MCF 10A (cell line): ENCODE results near the gene WWC2. TPM values are rescaled to one million over a fixed set of nuclear protein-coding genes. Genes with fewer than 3 reads are reported as not detected.

Experiments
- BruUV-seq: library from RNA; stranded (reverse); fragments of 400-500 nt; replicated peaks from 2 replicates; lab custom pipeline; 2021; lab: Mats Ljungman, UMichigan
- CTCF ChIA-PET: fragments of 300-600 bp; sonication (Branson Sonifier 250); formaldehyde crosslinking; extraction: SDS; loops from one replicate; lab custom pipeline; 2021; ENCODE audit warnings: antibody characterized with exemption, inconsistent platforms; lab: Yijun Ruan, JAX
- POLR2A ChIA-PET: fragments of 300-600, 350-650 bp; sonication (Branson Sonifier 250); formaldehyde crosslinking; extraction: SDS; loops from one replicate; lab custom pipeline; 2020; ENCODE audit warnings: antibody characterized with exemption, inconsistent platforms; lab: Yijun Ruan, JAX
- DNase-seq: peaks from one replicate; pipeline ENCODE4 v3.0.0-alpha.2; 2018; ENCODE audit not compliant: unreplicated experiment
- H3K27ac Mint-ChIP-seq: one replicate; pipeline ENCODE4 v1.8.0; 2022; ENCODE audit warnings: mild to moderate bottlenecking, low read depth, mixed read lengths; ENCODE audit not compliant: unreplicated experiment
- H3K27me3 Mint-ChIP-seq: one replicate; pipeline ENCODE4 v1.8.0; 2022; ENCODE audit warnings: mixed read lengths; ENCODE audit not compliant: insufficient read depth, unreplicated experiment
- H3K36me3 Mint-ChIP-seq: one replicate; pipeline ENCODE4 v1.8.0; 2022; ENCODE audit warnings: mild to moderate bottlenecking, moderate library complexity, mixed read lengths; ENCODE audit not compliant: insufficient read depth, unreplicated experiment
- H3K4me1 Mint-ChIP-seq: one replicate; pipeline ENCODE4 v1.8.0; 2022; ENCODE audit warnings: mixed read lengths; ENCODE audit not compliant: insufficient read depth, unreplicated experiment
- H3K4me3 Mint-ChIP-seq: one replicate; pipeline ENCODE4 v1.8.0; 2022; ENCODE audit warnings: mild to moderate bottlenecking, moderate library complexity, mixed read lengths; ENCODE audit not compliant: unreplicated experiment
- H3K9me3 Mint-ChIP-seq: one replicate; pipeline ENCODE4 v1.8.0; 2022; ENCODE audit warnings: mixed read lengths; ENCODE audit not compliant: unreplicated experiment
- intact Hi-C: fragments of 100-400 bp; cut with micrococcal nuclease; formaldehyde crosslinking; loops from 2 replicates; pipeline ENCODE4 v1.14.1; 2022
- total RNA-seq: library from RNA; stranded (reverse); gene quantifications from 2 replicates; pipeline ENCODE4 v1.2.3, GENCODE V29; 2022
- TF ChIP-seq, protein P1 (sequence below): fragments of 200-600 bp; IDR thresholded peaks from one replicate; pipeline ENCODE4 v1.8.0; 2022; ENCODE audit warnings: antibody characterized with exemption, mild to moderate bottlenecking; ENCODE audit not compliant: unreplicated experiment

WWC2 gene
- total RNA-seq, 1 experiment from 2014 or later = 42.4 TPM

GRCh38 chr4:183291070-183291469 lies 192.0 kb downstream of the WWC2 start:
- no peak overlapping the region for H3K4me3 Mint-ChIP-seq
- BruUV-seq = no TSS peak
- ChIA-PET CTCF (interaction anchor here (0.6 to 1.2 kb wide), 5 partner anchors 29 to 1609 kb away, joined by 3 to 5 read pairs (median 4); no protein-coding TSS in a partner anchor), POLR2A (interaction anchor here (1.2 kb wide), 1 partner anchor 155 kb away, joined by 3 read pairs; no protein-coding TSS in a partner anchor)
- intact Hi-C loops = loop anchor here (10.0 kb wide), 1 partner anchor 114 kb away; no protein-coding TSS in a partner anchor
- H3K4me1 Mint-ChIP-seq = no peaks in the 10 kb centered on the region
- TF ChIP-seq, protein P1, sequence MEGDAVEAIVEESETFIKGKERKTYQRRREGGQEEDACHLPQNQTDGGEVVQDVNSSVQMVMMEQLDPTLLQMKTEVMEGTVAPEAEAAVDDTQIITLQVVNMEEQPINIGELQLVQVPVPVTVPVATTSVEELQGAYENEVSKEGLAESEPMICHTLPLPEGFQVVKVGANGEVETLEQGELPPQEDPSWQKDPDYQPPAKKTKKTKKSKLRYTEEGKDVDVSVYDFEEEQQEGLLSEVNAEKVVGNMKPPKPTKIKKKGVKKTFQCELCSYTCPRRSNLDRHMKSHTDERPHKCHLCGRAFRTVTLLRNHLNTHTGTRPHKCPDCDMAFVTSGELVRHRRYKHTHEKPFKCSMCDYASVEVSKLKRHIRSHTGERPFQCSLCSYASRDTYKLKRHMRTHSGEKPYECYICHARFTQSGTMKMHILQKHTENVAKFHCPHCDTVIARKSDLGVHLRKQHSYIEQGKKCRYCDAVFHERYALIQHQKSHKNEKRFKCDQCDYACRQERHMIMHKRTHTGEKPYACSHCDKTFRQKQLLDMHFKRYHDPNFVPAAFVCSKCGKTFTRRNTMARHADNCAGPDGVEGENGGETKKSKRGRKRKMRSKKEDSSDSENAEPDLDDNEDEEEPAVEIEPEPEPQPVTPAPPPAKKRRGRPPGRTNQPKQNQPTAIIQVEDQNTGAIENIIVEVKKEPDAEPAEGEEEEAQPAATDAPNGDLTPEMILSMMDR = no peak
- H3K9me3 Mint-ChIP-seq = no peaks in the 10 kb centered on the region
- peaks cover 66% of the 10 kb centered on the region for H3K36me3 Mint-ChIP-seq
- no peak overlapping the region for H3K27ac Mint-ChIP-seq
- no peak for DNase-seq
- no peaks in the 10 kb centered on the region for H3K27me3 Mint-ChIP-seq

DNA sequence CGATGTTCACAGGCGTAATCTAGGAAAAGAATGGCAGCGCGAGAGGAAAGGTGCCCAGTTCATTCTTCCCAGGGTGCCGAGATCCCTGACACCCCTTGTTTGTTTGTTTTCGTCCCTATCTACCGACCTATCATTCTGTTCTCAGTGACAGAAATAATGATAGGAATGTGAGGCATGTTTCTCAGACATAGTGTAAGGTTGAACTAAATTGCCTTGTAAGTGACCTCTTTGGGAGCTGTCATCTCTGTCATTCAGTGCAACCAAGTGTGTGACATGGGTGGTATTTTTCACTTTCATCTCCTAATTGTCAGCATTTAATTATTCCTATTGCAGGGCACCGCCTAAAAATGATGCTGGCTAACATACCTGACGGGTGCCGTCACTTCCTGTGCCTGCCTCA lies 196.7 kb downstream of the WWC2 start:
- Mint-ChIP-seq H3K36me3 (peaks cover 46% of the 10 kb centered on the region), H3K4me3 (no peak overlapping the region)

DNA sequence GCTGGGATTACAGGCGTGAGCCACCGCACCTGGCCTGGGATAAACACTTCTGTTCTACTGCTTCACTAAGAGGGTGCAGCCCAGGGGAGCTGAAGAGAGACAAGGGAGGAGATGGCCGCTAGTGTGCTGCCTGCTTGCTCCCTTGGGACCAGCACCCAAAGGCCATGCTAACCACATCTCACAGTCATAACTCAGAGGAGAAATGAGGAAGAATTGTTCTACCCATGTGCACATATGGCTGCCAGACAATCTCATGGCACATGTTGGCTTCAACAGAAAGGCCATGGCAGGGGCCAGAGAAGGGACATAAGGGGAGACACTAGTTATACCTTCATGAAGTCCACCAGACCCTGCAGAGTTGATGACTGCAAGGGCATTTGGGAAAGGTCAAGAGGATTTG lies 198.6 kb downstream of the WWC2 start:
- no peaks in the 10 kb centered on the region for H3K9me3 Mint-ChIP-seq
- CTCF ChIA-PET = interaction anchor here (0.5 to 0.7 kb wide), 3 partner anchors 32 to 231 kb away, joined by 3 to 5 read pairs (median 3); no protein-coding TSS in a partner anchor
- DNase-seq = no peak
- intact Hi-C loops = loop anchor here (10.0 kb wide), 1 partner anchor 107 kb away; no protein-coding TSS in a partner anchor
- no peaks in the 10 kb centered on the region for H3K27me3 Mint-ChIP-seq
- H3K27ac Mint-ChIP-seq = no peak overlapping the region
- TF ChIP-seq, protein P1 = no peak
- BruUV-seq = no TSS peak
- no peaks in the 10 kb centered on the region for H3K4me1 Mint-ChIP-seq
- POLR2A ChIA-PET = no interaction called here
- peaks cover 28% of the 10 kb centered on the region for H3K36me3 Mint-ChIP-seq
- H3K4me3 Mint-ChIP-seq = no peak overlapping the region

More for the DNA sequence above, 196.7 kb downstream of the WWC2 start:
- TF ChIP-seq, protein P1 = no peak
- ChIA-PET POLR2A (no interaction called here), CTCF (interaction anchor here (0.6 to 1.1 kb wide), 2 partner anchors 33 to 357 kb away, joined by 3 to 4 read pairs; no protein-coding TSS in a partner anchor)
- no peaks in the 10 kb centered on the region for H3K27me3 Mint-ChIP-seq
- no peak overlapping the region for H3K27ac Mint-ChIP-seq
- intact Hi-C loops = loop anchor here (10.0 kb wide), 1 partner anchor 109 kb away; no protein-coding TSS in a partner anchor
- H3K4me1 Mint-ChIP-seq = no peaks in the 10 kb centered on the region
- no peak for DNase-seq
- H3K9me3 Mint-ChIP-seq = no peaks in the 10 kb centered on the region
- BruUV-seq = no TSS peak

- intact Hi-C loops = loop anchor here (10.0 kb wide), 1 partner anchor 105 kb away; no protein-coding TSS in a partner anchor
- DNase-seq = no peak
- H3K27ac Mint-ChIP-seq = no peak overlapping the region
- no peaks in the 10 kb centered on the region for H3K4me1 Mint-ChIP-seq
- TF ChIP-seq, protein P1 = no peak
- no peaks in the 10 kb centered on the region for H3K27me3 Mint-ChIP-seq
- H3K4me3 Mint-ChIP-seq = no peak overlapping the region
- no TSS peak for BruUV-seq
- POLR2A ChIA-PET = no interaction called here
- CTCF ChIA-PET = interaction anchor here (1.3 kb wide), 1 partner anchor 37 kb away, joined by 3 read pairs; no protein-coding TSS in a partner anchor
- no peaks in the 10 kb centered on the region for H3K9me3 Mint-ChIP-seq
- peaks cover 22% of the 10 kb centered on the region for H3K36me3 Mint-ChIP-seq
These were observed 200.4 kb downstream of the WWC2 start for GRCh38 chr4:183299464-183299863.
